DMS53 treated with DMSO at 0.1 percent for 48 hours (cell line): ENCODE data around the gene ST3GAL5.

Source experiments
- DNase-seq: peaks from one replicate; lab custom pipeline; 2025; ENCODE audit not compliant: unreplicated experiment; lab: John Stamatoyannopoulos, UW

ST3GAL5 gene

GRCh38 chr2:85811180-85812093 lies 77.4 kb downstream of the ST3GAL5 start:
- DNase-seq, result no peak

- no peak for DNase-seq
Observed at GRCh38 chr2:85810371-85811179, 78.2 kb downstream of the ST3GAL5 start.

- DNase-seq, result no peak
Observed at GRCh38 chr2:85807756-85808155, 81.0 kb downstream of the ST3GAL5 start.

GRCh38 chr2:85806358-85807118 lies 82.3 kb downstream of the ST3GAL5 start:
- DNase-seq, result peak; percentile 88

GRCh38 chr2:85804583-85804982 lies 84.2 kb downstream of the ST3GAL5 start:
- peak; percentile 37 for DNase-seq

- DNase-seq, result no peak
Observed at GRCh38 chr2:85803704-85804425, 84.9 kb downstream of the ST3GAL5 start.

- peak; percentile 24 for DNase-seq
Observed at GRCh38 chr2:85802354-85803103, 86.3 kb downstream of the ST3GAL5 start.

GRCh38 chr2:85801871-85802270 lies 86.9 kb downstream of the ST3GAL5 start:
- no peak for DNase-seq

GRCh38 chr2:85800586-85800985 lies 88.2 kb downstream of the ST3GAL5 start:
- DNase-seq, result no peak

GRCh38 chr2:85799215-85799956 lies 89.4 kb downstream of the ST3GAL5 start:
- DNase-seq, result peak; percentile 73

GRCh38 chr2:85797921-85798320 lies 90.9 kb downstream of the ST3GAL5 start:
- DNase-seq, result peak; percentile 6

GRCh38 chr2:85797263-85797660 lies 91.5 kb downstream of the ST3GAL5 start:
- no peak for DNase-seq

- DNase-seq, result no peak
Observed at GRCh38 chr2:85796341-85797262, 92.2 kb downstream of the ST3GAL5 start.

GRCh38 chr2:85796046-85796340 lies 92.8 kb downstream of the ST3GAL5 start:
- DNase-seq, result no peak

- DNase-seq, result no peak
Observed at GRCh38 chr2:85795331-85796045, 93.3 kb downstream of the ST3GAL5 start.

GRCh38 chr2:85794491-85795121 lies 94.2 kb downstream of the ST3GAL5 start:
- DNase-seq, result no peak

- DNase-seq, result no peak
Observed at GRCh38 chr2:85794038-85794441, 94.8 kb downstream of the ST3GAL5 start.
